PFSK-1 (cell line): ENCODE measurements around the gene APCS.

ENCODE experiments used
- FOXP2 ChIP-seq: optimal IDR thresholded peaks from 2 replicates; pipeline ENCODE3; 2011; ENCODE audit warnings: borderline replicate concordance, control low read depth, inconsistent platforms; ENCODE audit not compliant: insufficient read depth; ENCODE audit errors: extremely low read length, extremely low read depth
- POLR2AphosphoS5 ChIP-seq: IDR thresholded peaks from 2 replicates; pipeline ENCODE4 v1.6.1; 2012; ENCODE audit warnings: low read depth, mild to moderate bottlenecking, control low read depth, low read length, moderate library complexity
- SIN3A ChIP-seq: IDR thresholded peaks from 2 replicates; pipeline ENCODE4 v1.6.1; 2012; ENCODE audit warnings: mild to moderate bottlenecking, low read length, moderate library complexity, borderline replicate concordance; ENCODE audit not compliant: insufficient read depth
- TAF1 ChIP-seq: IDR thresholded peaks from 2 replicates; pipeline ENCODE4 v1.6.1; 2012; ENCODE audit warnings: low read length, control low read depth, borderline replicate concordance; ENCODE audit not compliant: insufficient read depth
- TF ChIP-seq, protein P1 (sequence below), 2 experiments: IDR thresholded peaks; 2 replicates each; pipeline versions ENCODE4 v1.6.1 to v1.8.0; 2011 to 2012; ENCODE audit warnings: low read depth in 2 of 2, low read length in 2 of 2, control low read depth in 1 of 2, inconsistent platforms in 1 of 2, mild to moderate bottlenecking in 1 of 2, moderate library complexity in 1 of 2; ENCODE audit not compliant: insufficient read depth in 1 of 2

Gene APCS

DNA sequence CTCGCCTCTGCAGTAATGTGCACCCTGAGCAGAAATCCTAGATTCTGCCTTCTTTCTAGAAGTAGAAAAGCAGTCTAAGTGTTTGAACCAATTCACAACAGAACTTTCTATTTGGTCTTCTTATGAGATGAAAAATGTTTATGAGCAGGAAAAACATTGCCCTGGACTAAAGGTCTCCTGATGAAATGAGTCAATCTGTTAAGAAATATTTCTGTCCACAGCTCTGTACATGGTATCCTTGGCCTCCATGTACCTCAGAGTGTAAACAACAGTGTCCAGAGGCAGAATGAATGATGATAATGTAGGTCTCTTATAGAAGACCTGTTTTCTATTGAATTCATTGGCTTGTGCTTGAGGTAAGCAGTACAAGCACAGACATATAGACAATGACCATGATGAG is 6.2 kb upstream of the APCS start:
- no peak for TF ChIP-seq SIN3A
- TF ChIP-seq POLR2AphosphoS5 = no peak
- no peak for TF ChIP-seq TAF1
- TF ChIP-seq, protein P1, sequence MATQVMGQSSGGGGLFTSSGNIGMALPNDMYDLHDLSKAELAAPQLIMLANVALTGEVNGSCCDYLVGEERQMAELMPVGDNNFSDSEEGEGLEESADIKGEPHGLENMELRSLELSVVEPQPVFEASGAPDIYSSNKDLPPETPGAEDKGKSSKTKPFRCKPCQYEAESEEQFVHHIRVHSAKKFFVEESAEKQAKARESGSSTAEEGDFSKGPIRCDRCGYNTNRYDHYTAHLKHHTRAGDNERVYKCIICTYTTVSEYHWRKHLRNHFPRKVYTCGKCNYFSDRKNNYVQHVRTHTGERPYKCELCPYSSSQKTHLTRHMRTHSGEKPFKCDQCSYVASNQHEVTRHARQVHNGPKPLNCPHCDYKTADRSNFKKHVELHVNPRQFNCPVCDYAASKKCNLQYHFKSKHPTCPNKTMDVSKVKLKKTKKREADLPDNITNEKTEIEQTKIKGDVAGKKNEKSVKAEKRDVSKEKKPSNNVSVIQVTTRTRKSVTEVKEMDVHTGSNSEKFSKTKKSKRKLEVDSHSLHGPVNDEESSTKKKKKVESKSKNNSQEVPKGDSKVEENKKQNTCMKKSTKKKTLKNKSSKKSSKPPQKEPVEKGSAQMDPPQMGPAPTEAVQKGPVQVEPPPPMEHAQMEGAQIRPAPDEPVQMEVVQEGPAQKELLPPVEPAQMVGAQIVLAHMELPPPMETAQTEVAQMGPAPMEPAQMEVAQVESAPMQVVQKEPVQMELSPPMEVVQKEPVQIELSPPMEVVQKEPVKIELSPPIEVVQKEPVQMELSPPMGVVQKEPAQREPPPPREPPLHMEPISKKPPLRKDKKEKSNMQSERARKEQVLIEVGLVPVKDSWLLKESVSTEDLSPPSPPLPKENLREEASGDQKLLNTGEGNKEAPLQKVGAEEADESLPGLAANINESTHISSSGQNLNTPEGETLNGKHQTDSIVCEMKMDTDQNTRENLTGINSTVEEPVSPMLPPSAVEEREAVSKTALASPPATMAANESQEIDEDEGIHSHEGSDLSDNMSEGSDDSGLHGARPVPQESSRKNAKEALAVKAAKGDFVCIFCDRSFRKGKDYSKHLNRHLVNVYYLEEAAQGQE (IDR thresholded peaks at IDR 0.05; ENCODE audit: insufficient read depth in 1 of 2, low read depth in 2 of 2, low read length in 2 of 2) = no peak
- no peak for TF ChIP-seq FOXP2

DNA sequence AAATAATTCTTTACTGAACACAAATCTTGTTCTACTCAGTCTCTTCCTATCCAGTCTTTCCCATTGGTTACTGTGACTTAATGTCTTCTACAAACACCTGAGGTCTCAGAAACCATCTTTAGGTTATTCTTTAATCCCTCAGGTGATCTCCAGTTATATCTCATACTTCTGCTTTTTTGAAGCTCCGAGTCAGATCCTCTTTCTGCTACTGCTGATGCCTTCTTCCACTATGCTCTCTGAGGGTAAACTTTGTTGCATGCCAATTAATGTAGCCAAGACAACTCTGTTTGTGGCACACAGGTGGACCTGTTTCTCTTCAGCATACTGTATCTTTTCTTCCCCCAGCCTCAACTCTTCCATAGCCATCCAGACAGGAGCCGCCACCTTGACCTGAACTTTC is 3.1 kb upstream of the APCS start:
- TF ChIP-seq TAF1 (no peak), FOXP2 (no peak), POLR2AphosphoS5 (no peak), SIN3A (no peak)
- TF ChIP-seq, protein P1 (IDR thresholded peaks at IDR 0.05; ENCODE audit: insufficient read depth in 1 of 2, low read depth in 2 of 2, low read length in 2 of 2) = no peak

DNA sequence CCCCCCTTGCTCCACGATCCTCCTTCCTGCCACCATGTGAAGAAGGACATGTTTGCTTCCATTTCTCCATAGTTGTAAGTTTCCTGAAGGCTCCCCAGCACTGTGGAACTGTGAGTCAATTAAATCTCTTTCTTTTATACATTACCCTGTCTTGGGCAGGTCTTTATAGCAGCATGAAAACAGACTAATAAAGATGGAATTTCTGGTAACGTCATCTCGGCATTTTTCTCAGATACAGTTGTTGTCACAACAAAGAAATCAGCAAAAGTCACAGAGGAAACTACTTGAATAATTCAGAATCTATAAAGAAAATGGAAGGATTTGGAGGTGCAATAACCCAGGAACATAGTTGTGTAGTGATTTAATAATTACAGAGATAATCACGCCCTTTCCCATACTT is 4.4 kb downstream of the APCS start:
- TF ChIP-seq POLR2AphosphoS5 (no peak), SIN3A (no peak), TAF1 (no peak), FOXP2 (no peak)
- TF ChIP-seq, protein P1 (IDR thresholded peaks at IDR 0.05; ENCODE audit: insufficient read depth in 1 of 2, low read depth in 2 of 2, low read length in 2 of 2) = no peak

DNA sequence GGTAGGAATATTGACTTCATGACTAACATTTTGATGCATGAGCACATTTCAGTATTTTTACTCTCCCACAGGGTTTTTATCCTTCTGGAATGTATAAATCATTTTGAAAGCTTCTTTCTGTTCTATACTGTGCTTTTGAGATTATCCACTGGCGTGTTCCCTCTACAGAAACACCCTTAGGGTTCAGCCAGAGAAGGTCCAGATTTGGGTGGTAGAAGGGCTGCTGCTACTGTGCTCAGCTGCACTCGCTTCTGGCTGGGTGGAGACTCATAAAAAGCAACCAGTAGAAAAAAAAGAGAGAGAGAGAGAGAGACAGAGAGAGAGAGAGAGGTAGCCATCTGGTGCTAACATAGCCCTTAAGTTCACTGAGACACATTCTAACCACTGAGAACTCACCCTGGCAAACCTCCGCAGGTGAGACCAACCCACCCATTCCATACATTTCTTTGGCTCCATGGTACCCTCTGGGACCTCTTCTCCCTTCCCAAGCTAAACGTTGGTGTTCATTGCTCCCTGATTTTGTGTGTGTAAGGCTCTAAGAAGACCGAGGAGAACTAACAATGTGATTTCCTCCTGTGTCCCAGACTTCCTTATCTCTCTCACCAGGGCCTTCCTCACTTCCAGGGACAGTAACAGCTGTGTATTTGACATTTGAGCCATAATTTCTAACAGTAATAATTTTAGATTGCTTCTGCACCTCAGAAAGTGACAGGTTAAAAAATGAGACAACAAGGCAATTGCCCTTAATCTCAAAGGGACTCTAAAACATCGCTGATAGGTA is 7.2 kb downstream of the APCS start:
- TF ChIP-seq SIN3A = no peak
- no peak for TF ChIP-seq POLR2AphosphoS5
- no peak for TF ChIP-seq FOXP2
- no peak for TF ChIP-seq TAF1
- TF ChIP-seq, protein P1 (IDR thresholded peaks at IDR 0.05; ENCODE audit: insufficient read depth in 1 of 2, low read depth in 2 of 2, low read length in 2 of 2) = no peak

DNA sequence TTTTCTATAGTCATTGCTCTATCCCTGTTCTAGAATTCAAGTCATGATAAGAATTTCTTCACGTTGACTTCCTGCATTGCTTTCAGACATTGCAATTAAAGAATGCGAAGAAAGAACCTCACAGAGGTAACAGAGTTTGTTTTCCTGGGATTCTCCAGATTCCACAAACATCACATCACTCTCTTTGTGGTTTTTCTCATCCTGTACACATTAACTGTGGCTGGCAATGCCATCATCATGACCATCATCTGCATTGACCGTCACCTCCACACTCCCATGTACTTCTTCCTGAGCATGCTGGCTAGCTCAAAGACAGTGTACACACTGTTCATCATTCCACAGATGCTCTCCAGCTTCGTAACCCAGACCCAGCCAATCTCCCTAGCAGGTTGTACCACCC is 10.6 kb downstream of the APCS start:
- TF ChIP-seq SIN3A = no peak
- TF ChIP-seq TAF1 = no peak
- TF ChIP-seq, protein P1 (IDR thresholded peaks at IDR 0.05; ENCODE audit: insufficient read depth in 1 of 2, low read depth in 2 of 2, low read length in 2 of 2) = no peak
- TF ChIP-seq FOXP2 = no peak
- no peak for TF ChIP-seq POLR2AphosphoS5
